LNCAP (cell line): ENCODE measurements around the gene CSTF3.

Source experiments
- TF ChIP-seq, protein P1 (sequence below): fragments of 450-650 bp; IDR thresholded peaks from 2 replicates; pipeline ENCODE4 v1.5.1; 2017; ENCODE audit warnings: mild to moderate bottlenecking

CSTF3 gene

DNA sequence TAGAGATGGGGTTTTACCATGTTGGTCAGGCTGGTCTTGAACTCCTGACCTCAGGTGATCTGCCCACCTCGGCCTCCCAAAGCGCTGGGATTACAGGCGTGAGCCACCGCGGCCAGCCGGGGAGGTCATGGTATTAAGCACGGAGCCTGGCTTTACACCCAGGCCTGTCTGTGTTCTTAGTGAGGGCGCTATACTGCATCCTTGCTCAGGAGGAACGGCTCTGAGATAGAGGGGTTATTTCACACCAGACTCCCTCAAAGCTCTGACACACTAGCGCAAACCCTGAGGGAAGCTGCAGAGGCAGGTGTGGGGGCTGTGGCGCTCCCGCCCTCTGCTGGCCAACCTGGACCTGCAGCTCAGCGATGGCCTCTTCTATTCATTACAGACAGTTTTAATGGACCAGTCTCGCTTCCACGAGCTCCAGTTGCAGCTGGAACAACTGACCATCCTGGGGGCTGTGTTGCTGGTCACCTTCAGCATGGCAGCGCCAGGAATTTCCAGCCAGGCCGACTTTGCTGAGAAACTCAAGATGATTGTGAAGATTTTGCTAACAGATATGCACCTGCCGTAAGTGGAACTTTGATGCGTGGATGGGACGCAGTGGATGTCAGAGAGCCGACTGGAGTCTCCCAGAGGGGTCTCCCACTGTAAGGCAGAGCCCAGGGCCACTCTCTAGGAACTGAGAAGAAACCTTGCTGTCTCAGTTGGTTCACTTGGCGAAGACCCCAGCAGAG, 95.7 kb downstream of the CSTF3 start:
- TF ChIP-seq, protein P1, sequence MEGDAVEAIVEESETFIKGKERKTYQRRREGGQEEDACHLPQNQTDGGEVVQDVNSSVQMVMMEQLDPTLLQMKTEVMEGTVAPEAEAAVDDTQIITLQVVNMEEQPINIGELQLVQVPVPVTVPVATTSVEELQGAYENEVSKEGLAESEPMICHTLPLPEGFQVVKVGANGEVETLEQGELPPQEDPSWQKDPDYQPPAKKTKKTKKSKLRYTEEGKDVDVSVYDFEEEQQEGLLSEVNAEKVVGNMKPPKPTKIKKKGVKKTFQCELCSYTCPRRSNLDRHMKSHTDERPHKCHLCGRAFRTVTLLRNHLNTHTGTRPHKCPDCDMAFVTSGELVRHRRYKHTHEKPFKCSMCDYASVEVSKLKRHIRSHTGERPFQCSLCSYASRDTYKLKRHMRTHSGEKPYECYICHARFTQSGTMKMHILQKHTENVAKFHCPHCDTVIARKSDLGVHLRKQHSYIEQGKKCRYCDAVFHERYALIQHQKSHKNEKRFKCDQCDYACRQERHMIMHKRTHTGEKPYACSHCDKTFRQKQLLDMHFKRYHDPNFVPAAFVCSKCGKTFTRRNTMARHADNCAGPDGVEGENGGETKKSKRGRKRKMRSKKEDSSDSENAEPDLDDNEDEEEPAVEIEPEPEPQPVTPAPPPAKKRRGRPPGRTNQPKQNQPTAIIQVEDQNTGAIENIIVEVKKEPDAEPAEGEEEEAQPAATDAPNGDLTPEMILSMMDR, result peak; percentile 95

DNA sequence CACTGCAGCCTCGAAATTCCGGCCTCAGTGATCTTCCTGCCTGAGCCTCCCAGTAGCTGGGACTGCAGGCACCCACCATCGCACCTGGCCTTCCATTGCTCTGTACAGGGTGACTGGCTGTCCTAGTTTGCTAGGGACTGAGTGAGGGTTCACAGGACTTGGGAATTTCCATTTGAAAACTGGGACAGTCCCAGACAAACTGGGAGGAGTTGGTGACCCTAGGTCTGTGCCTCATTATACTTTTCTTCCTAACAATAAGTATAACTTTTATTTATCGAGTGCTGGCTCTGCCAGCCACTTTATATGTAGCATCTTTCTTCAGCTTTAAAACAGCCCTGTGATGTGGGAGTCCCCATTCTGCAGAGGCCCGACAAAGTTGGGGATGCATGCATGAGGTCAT, 96.4 kb downstream of the CSTF3 start:
- TF ChIP-seq, protein P1, result no peak

DNA sequence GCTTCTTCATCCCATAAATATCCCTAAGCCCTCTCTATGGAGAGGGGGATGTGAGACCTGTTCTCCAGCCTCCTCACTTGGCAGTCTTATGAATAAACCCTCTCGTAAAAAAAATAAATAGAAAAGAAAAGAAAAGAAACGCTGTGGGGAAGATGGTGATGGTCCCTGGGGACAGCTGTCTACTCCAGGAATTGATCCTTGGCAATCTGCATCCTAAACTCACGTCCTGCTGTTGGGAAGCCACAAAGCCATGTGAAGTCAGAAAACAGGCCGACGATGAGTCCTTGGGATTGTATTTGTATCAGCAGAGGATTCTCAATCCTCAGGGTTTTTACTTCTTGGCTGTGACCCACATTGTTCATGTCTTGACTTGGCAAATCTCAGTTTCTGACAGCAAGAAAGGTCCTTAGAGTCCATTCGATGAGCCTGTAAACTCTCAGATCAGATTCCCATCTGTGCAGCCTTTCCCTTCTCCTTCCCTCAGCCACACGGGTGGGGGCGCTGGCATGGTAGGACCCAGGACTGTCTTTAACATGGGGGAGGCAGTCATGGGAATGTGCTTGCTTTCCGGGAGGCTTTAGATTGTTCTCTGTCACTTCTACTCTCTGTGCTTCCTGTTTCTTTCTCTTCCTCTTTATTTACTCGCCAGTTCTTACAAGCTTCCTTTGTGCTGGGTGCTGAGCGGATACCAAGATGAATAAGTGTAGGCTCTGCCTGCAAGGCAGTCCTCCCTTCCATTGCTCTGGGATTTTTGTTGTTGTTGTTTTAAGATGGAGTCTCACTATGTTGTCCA, 97.1 kb downstream of the CSTF3 start:
- TF ChIP-seq, protein P1, result no peak

DNA sequence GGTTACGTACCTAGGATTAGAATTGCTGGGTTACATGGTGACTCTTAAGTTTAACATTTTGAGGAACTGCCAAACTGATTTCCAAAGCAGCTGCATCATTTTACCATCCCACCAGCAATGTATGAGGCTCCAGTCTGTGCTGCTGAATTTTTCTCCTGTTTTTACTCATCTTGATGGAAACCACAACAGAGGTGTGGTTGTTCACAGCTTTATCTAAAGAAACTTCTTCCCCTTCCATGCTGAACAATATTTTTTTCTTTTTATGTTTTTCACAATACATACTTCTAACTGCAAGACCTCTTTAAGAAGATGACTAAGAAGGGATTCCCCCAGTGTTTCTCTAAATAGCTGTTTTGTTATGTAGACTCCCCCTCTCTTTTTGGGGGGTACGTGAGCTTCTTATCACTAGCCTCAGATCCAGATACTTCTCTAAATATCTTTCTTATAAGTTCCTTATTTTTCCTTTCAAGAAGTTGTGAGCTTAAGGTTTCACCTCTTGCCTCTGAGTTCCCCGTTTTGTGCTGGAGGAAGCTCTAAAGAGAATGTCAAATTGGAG, 97.9 kb downstream of the CSTF3 start:
- TF ChIP-seq, protein P1, result no peak

DNA sequence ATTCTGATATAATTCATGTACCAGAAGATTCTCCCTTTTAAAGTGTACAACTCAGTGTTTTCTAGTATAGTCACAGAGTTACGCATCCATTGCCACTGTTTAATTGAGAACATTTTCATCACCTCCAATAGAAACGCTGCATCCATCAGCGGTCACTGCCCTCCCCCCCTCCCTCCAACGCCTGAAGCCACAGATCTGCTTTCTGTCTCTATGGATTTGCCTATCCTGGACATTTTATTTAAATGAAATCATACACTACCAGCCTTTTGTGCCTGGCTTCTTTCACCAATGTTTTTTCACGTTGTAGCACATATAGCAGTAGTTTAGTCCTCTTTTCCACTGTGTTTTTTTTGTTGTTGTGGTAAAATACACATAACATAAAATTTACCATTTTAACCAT, 99.1 kb downstream of the CSTF3 start:
- TF ChIP-seq, protein P1, result no peak

DNA sequence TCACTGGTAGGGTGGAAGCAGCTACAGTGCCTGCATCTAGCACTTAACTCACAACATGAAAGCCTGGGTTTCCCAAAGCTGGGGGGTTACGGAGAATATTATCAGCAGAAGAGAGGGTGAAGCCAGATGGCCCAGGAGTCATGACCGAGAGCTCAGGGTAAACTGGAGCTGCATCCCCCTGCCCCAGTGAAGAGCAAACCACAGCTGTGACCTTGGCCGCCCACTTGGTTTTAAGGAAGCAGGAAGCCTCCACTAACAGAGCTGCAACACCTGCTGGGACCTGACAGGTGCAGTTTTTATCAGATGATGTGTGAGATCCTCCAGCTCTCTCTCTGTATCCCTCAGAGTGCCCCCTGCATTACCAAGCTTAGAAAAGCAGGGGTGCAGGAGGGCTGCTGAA, 101.0 kb downstream of the CSTF3 start:
- TF ChIP-seq, protein P1, result no peak

DNA sequence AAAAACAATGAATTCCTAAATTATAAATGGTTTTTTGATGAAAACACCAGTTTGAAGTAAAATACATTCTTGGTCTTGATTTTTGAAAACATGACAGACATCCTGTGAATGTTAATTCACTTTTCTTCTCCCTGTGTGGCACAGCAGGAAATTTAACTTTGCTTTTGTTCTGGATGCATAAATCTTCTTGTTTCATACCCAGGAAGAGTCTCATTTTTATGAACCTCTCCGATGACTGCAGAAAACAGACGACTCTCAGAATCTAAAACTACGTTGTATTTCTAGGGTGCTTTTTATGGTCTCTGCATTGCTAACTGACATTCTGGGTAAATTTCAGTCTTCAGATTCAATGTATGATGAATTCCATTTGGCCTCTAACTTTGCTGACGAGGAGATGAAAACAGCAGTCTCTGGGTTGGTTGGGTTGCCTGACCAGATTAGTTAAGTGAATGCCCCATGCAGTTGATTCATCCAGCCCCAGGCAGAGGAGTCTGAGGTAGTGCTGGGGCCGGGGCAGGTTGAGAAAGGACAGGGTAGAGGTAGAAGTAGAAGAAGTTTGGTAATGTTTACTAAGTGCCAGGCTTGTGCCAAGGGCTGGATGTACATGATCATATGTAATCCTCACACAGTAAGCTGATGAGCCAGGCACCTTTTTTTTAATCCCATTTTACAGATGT, 101.8 kb downstream of the CSTF3 start:
- TF ChIP-seq, protein P1, result no peak
